Endodermal cell (in vitro differentiated cells): ENCODE results near the gene EDC4. TPM values are rescaled to one million over a fixed set of nuclear protein-coding genes. Genes with fewer than 3 reads are reported as not detected.

Experiments used
- DNase-seq: peaks from one replicate; pipeline ENCODE4 v3.0.0-alpha.2; 2017
- H3K27ac ChIP-seq: 2 replicates; pipeline ENCODE4 v1.5.1; 2013; ENCODE audit warnings: mild to moderate bottlenecking, low read depth, low read length, moderate library complexity
- H3K27me3 ChIP-seq: 2 replicates; pipeline ENCODE4 v1.6.1; 2013; ENCODE audit warnings: mild to moderate bottlenecking, low read length, moderate library complexity; ENCODE audit not compliant: insufficient read depth, control insufficient read depth, poor library complexity, severe bottlenecking
- H3K36me3 ChIP-seq: 2 replicates; pipeline ENCODE4 v1.7.0; 2013; ENCODE audit warnings: mild to moderate bottlenecking, low read length, moderate library complexity; ENCODE audit not compliant: control insufficient read depth, insufficient read depth
- H3K4me1 ChIP-seq: one replicate; pipeline ENCODE4 v1.7.0; 2013; ENCODE audit warnings: low read length; ENCODE audit not compliant: control insufficient read depth, insufficient read depth
- H3K4me3 ChIP-seq: 2 replicates; pipeline ENCODE4 v1.5.1; 2013; ENCODE audit warnings: mild to moderate bottlenecking, low read length, moderate library complexity
- H3K9ac ChIP-seq: 2 replicates; pipeline ENCODE4 v1.6.1; 2013; ENCODE audit warnings: mild to moderate bottlenecking, low read length, moderate library complexity; ENCODE audit not compliant: poor library complexity, severe bottlenecking; ENCODE audit errors: extremely low read depth
- H3K9me3 ChIP-seq: 2 replicates; pipeline ENCODE4 v1.6.1; 2013; ENCODE audit warnings: mild to moderate bottlenecking, low read length, moderate library complexity; ENCODE audit not compliant: control insufficient read depth
- H3K27ac Mint-ChIP-seq: 2 replicates; pipeline ENCODE4 v1.8.0; 2020; ENCODE audit warnings: mixed read lengths
- H3K27me3 Mint-ChIP-seq: 2 replicates; pipeline ENCODE4 v1.8.0; 2021; ENCODE audit warnings: mild to moderate bottlenecking, mixed read lengths; ENCODE audit not compliant: insufficient read depth
- H3K36me3 Mint-ChIP-seq: 2 replicates; pipeline ENCODE4 v1.8.0; 2020; ENCODE audit warnings: low read depth, mixed read lengths
- H3K4me1 Mint-ChIP-seq: 2 replicates; pipeline ENCODE4 v1.8.0; 2020; ENCODE audit warnings: mixed read lengths
- H3K4me3 Mint-ChIP-seq: 2 replicates; pipeline ENCODE4 v1.8.0; 2020; ENCODE audit warnings: mild to moderate bottlenecking, moderate library complexity, mixed read lengths
- H3K9me3 Mint-ChIP-seq: 2 replicates; pipeline ENCODE4 v1.8.0; 2020; ENCODE audit warnings: mild to moderate bottlenecking, mixed read lengths
- WGBS, 2 experiments: methylation state at CpG; one replicate each; pipeline versions ENCODE4 v1.1.5 to v1.1.7; 2013; ENCODE audit warnings: missing lambda C conversion rate in 2 of 2, mixed read lengths in 1 of 2; ENCODE audit not compliant: insufficient coverage in 1 of 2, insufficient read length in 1 of 2; 5-methylcytosine and 5-hydroxymethylcytosine counted together
- total RNA-seq, 2 donors: library from RNA; stranded (reverse); fragmentation: NEBNext Ultra II Directional in 1 of 2; extraction: Animal tissue kit (Norgen Biotek cat#: 25700) in 1 of 2; gene quantifications; 2 replicates in 1 of 2; 3 replicates in 1 of 2; pipeline ENCODE4 v1.2.1, GENCODE V29; 2021
- TF ChIP-seq, protein P1 (sequence below): fragments of 200-600 bp; sonication (generic); conservative IDR thresholded peaks from 2 replicates; pipeline ENCODE4 v1.5.0; 2021; ENCODE audit warnings: antibody characterized with exemption, mild to moderate bottlenecking

EDC4 gene
- total RNA-seq, 2 donors from 2014 or later, result 69.2 to 74.3 TPM

DNA sequence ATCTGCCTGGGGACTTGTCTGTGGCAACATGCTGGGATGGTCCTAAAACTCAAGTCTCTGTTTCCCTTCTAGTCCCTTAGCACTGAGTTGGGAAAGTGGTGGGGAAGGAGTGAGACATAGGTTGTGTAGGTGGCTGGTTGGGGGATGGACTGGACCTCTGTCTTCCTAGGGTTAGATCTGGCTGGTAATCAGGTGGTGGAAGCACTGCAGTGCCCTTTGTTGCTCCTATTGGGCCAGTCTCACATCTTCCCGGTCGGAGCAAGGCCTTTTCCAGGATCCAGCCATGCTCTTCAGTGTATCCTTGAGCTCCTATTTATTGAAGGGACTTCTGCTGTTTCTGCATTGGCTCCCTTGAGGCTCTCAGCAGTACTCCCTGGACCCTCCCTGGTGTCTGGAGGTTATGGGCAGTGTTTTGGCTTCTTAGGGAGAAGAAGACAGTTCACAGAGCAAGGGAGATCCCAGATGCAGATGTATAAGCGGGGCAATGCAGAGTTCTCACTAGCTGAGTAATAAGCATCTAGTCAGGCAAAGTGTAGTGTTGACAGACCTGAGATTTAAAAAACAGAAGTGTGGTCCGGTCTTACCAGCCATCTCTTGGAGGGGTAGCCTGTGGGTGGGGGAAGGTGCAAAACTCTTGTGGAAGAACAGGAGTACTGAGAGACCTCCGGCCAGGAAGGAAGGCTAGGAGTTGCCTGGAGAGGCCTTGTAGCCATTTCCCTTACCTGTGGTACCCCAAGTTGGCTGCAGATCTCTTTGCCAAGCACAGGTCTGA, 27.4 kb upstream of the EDC4 start:
- WGBS, 2 experiments, result 89 to 91% methylated on average over 4 to 5 of the region's 5 CpGs
- no peaks in the 10 kb centered on the region for H3K9me3 Mint-ChIP-seq
- H3K27me3 ChIP-seq, result no peaks in the 10 kb centered on the region
- H3K27me3 Mint-ChIP-seq, result no peaks in the 10 kb centered on the region
- peak overlapping the region; percentile 89 for H3K4me3 Mint-ChIP-seq
- peaks cover 22% of the 10 kb centered on the region for H3K4me1 ChIP-seq
- TF ChIP-seq, protein P1, sequence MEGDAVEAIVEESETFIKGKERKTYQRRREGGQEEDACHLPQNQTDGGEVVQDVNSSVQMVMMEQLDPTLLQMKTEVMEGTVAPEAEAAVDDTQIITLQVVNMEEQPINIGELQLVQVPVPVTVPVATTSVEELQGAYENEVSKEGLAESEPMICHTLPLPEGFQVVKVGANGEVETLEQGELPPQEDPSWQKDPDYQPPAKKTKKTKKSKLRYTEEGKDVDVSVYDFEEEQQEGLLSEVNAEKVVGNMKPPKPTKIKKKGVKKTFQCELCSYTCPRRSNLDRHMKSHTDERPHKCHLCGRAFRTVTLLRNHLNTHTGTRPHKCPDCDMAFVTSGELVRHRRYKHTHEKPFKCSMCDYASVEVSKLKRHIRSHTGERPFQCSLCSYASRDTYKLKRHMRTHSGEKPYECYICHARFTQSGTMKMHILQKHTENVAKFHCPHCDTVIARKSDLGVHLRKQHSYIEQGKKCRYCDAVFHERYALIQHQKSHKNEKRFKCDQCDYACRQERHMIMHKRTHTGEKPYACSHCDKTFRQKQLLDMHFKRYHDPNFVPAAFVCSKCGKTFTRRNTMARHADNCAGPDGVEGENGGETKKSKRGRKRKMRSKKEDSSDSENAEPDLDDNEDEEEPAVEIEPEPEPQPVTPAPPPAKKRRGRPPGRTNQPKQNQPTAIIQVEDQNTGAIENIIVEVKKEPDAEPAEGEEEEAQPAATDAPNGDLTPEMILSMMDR, result no peak
- peak overlapping the region; percentile 96 for H3K27ac ChIP-seq
- peak overlapping the region; percentile 95 for H3K9ac ChIP-seq
- peaks cover 13% of the 10 kb centered on the region for H3K36me3 Mint-ChIP-seq
- H3K4me1 Mint-ChIP-seq, result peaks cover 47% of the 10 kb centered on the region
- H3K27ac Mint-ChIP-seq, result peak overlapping the region; percentile 91
- H3K9me3 ChIP-seq, result no peaks in the 10 kb centered on the region
- peaks cover 17% of the 10 kb centered on the region for H3K36me3 ChIP-seq
- H3K4me3 ChIP-seq, result peak overlapping the region; percentile 89
- DNase-seq, result no peak

DNA sequence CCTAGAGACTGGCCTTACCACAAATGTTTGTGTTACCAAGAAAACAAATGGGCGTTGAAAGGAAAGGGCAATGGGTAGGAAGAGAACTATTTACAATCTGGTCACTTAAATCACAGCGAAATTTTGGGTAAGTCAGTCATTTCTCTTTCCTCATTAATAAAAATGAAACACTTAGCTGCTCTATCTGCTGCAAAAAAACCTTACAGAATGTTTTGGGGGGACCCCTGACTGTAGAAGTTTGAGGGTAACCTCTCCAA, 26.9 kb upstream of the EDC4 start:
- peaks cover 19% of the 10 kb centered on the region for H3K36me3 ChIP-seq
- TF ChIP-seq, protein P1, result no peak
- Mint-ChIP-seq H3K4me3 (peak overlapping the region; percentile 89), H3K9me3 (no peaks in the 10 kb centered on the region), H3K4me1 (peaks cover 47% of the 10 kb centered on the region), H3K36me3 (peaks cover 14% of the 10 kb centered on the region), H3K27me3 (no peaks in the 10 kb centered on the region), H3K27ac (peak overlapping the region; percentile 91)
- H3K9ac ChIP-seq, result peak overlapping the region; percentile 95
- peak overlapping the region; percentile 96 for H3K27ac ChIP-seq
- H3K27me3 ChIP-seq, result no peaks in the 10 kb centered on the region
- H3K9me3 ChIP-seq, result no peaks in the 10 kb centered on the region
- whole genome bisulfite sequencing, 2 experiments, result 55 to 67% methylated on average over 1 to 2 of the region's 2 CpGs
- DNase-seq, result no peak
- peaks cover 22% of the 10 kb centered on the region for H3K4me1 ChIP-seq
- peak overlapping the region; percentile 89 for H3K4me3 ChIP-seq

GRCh38 chr16:67846320-67847063, 26.4 kb upstream of the EDC4 start, which contains the start of gene NUTF2:
NUTF2 (plus strand) TSS chr16:67846933; CDS start chr16:67865131, 18,198 bp downstream.
- Histone ChIP-seq H3K9ac (peak within 1 kb of the TSS; percentile 95), H3K9me3 (no peaks in the 10 kb centered on the region), H3K27ac (peak within 1 kb of the TSS; percentile 96), H3K27me3 (no peaks in the 10 kb centered on the region), H3K36me3 (peaks cover 19% of the 10 kb centered on the region), H3K4me1 (peaks cover 22% of the 10 kb centered on the region), H3K4me3 (peak within 1 kb of the TSS; percentile 89)
- H3K27me3 Mint-ChIP-seq, result no peaks in the 10 kb centered on the region
- TF ChIP-seq, protein P1, result no peak
- peaks cover 45% of the 10 kb centered on the region for H3K4me1 Mint-ChIP-seq
- DNase-seq, result peak; percentile 99
- H3K9me3 Mint-ChIP-seq, result no peaks in the 10 kb centered on the region
- peak within 1 kb of the TSS; percentile 95 for H3K27ac Mint-ChIP-seq
- peak within 1 kb of the TSS; percentile 89 for H3K4me3 Mint-ChIP-seq
- H3K36me3 Mint-ChIP-seq, result peaks cover 17% of the 10 kb centered on the region
- WGBS, 2 experiments, result 0 to 1% methylated on average over 29 to 57 of the region's 57 CpGs
